CD4-positive, alpha-beta T cell treated with Interleukin-1 beta for 1 hour (primary cell): ENCODE measurements around the gene DAPK1.

ENCODE experiments used
- DNase-seq, 2 donors: peaks; one replicate each; pipeline ENCODE4 v3.0.0-alpha.2; 2020 to 2022

The DAPK1 gene

GRCh38 chr9:87673446-87674120 is 175.9 kb downstream of the DAPK1 start:
- no peak for DNase-seq

- DNase-seq = no peak
Measured at GRCh38 chr9:87674565-87675299, 177.1 kb downstream of the DAPK1 start.

- no peak for DNase-seq
Measured at GRCh38 chr9:87675906-87676515, 178.3 kb downstream of the DAPK1 start.

- DNase-seq = no peak
Measured at GRCh38 chr9:87676976-87677775, 179.5 kb downstream of the DAPK1 start.

- DNase-seq = no peak
Measured at GRCh38 chr9:87677776-87678587, 180.3 kb downstream of the DAPK1 start.

- DNase-seq = peak; percentile 21 to 36
Measured at GRCh38 chr9:87678650-87679355, 181.1 kb downstream of the DAPK1 start.

- no peak for DNase-seq
Measured at GRCh38 chr9:87681271-87682061, 183.8 kb downstream of the DAPK1 start.

GRCh38 chr9:87682085-87682484 is 184.4 kb downstream of the DAPK1 start:
- no peak for DNase-seq

- no peak for DNase-seq
Measured at GRCh38 chr9:87682618-87683017, 185.0 kb downstream of the DAPK1 start.

- no peak for DNase-seq
Measured at GRCh38 chr9:87683751-87684626, 186.3 kb downstream of the DAPK1 start.

- DNase-seq = no peak
Measured at GRCh38 chr9:87684627-87685219, 187.1 kb downstream of the DAPK1 start.

GRCh38 chr9:87685441-87685840 is 187.8 kb downstream of the DAPK1 start:
- no peak for DNase-seq

GRCh38 chr9:87685871-87686519 is 188.3 kb downstream of the DAPK1 start:
- DNase-seq = no peak

- DNase-seq = no peak
Measured at GRCh38 chr9:87686520-87687090, 188.9 kb downstream of the DAPK1 start.

GRCh38 chr9:87687207-87687606 is 189.5 kb downstream of the DAPK1 start:
- no peak for DNase-seq

GRCh38 chr9:87694236-87694755 is 196.6 kb downstream of the DAPK1 start:
- no peak for DNase-seq

- no peak for DNase-seq
Measured at GRCh38 chr9:87695523-87695922, 197.9 kb downstream of the DAPK1 start.

- DNase-seq = no peak
Measured at GRCh38 chr9:87696641-87697040, 199.0 kb downstream of the DAPK1 start.
